Measurements from ENCODE around the gene LPCAT3.

LPCAT3 gene

GRCh38 chr12:7001921-7002591 lies 16.2 kb downstream of the LPCAT3 start:
- no peak for DNase-seq (ENCODE audit: low read depth in 2 of 2)

GRCh38 chr12:6998715-6999451 lies 19.4 kb downstream of the LPCAT3 start:
- DNase-seq (ENCODE audit: low read depth in 2 of 2) = no peak

GRCh38 chr12:6996040-6996441 lies 22.2 kb downstream of the LPCAT3 start:
- no peak for DNase-seq (ENCODE audit: low read depth in 2 of 2)

- no peak for DNase-seq (ENCODE audit: low read depth in 2 of 2)
These were observed 30.2 kb downstream of the LPCAT3 start for GRCh38 chr12:6987956-6988553.

- DNase-seq (ENCODE audit: low read depth in 2 of 2) = no peak
These were observed 35.7 kb downstream of the LPCAT3 start for GRCh38 chr12:6982532-6982931.

GRCh38 chr12:6981152-6982052 lies 36.9 kb downstream of the LPCAT3 start:
- DNase-seq (ENCODE audit: low read depth in 2 of 2) = no peak

GRCh38 chr12:6980740-6981139 lies 37.5 kb downstream of the LPCAT3 start:
- no peak for DNase-seq (ENCODE audit: low read depth in 2 of 2)

- no peak for DNase-seq (ENCODE audit: low read depth in 2 of 2)
These were observed 38.2 kb downstream of the LPCAT3 start for GRCh38 chr12:6980075-6980474.

- no peak for DNase-seq (ENCODE audit: low read depth in 2 of 2)
These were observed 38.8 kb downstream of the LPCAT3 start for GRCh38 chr12:6979453-6979852.

- no peak for DNase-seq (ENCODE audit: low read depth in 2 of 2)
These were observed 39.3 kb downstream of the LPCAT3 start for GRCh38 chr12:6979021-6979420.

GRCh38 chr12:6978611-6979011 lies 39.7 kb downstream of the LPCAT3 start:
- no peak for DNase-seq (ENCODE audit: low read depth in 2 of 2)

GRCh38 chr12:6978188-6978587 lies 40.1 kb downstream of the LPCAT3 start:
- DNase-seq (ENCODE audit: low read depth in 2 of 2) = no peak

GRCh38 chr12:6977653-6978052 lies 40.6 kb downstream of the LPCAT3 start:
- DNase-seq (ENCODE audit: low read depth in 2 of 2) = no peak

GRCh38 chr12:6975297-6976032 lies 42.8 kb downstream of the LPCAT3 start:
- DNase-seq (ENCODE audit: low read depth in 2 of 2) = no peak

- DNase-seq (ENCODE audit: low read depth in 2 of 2) = no peak
These were observed 44.1 kb downstream of the LPCAT3 start for GRCh38 chr12:6974180-6974579.

- DNase-seq (ENCODE audit: low read depth in 2 of 2) = no peak
These were observed 48.2 kb downstream of the LPCAT3 start for GRCh38 chr12:6970096-6970527.

GRCh38 chr12:6968426-6968825 lies 49.9 kb downstream of the LPCAT3 start:
- DNase-seq (ENCODE audit: low read depth in 2 of 2) = no peak

GRCh38 chr12:6967651-6968100 lies 50.6 kb downstream of the LPCAT3 start:
- DNase-seq (ENCODE audit: low read depth in 2 of 2) = no peak

- DNase-seq (ENCODE audit: low read depth in 2 of 2) = no peak
These were observed 51.9 kb downstream of the LPCAT3 start for GRCh38 chr12:6966351-6966750.

- no peak for DNase-seq (ENCODE audit: low read depth in 2 of 2)
These were observed 52.6 kb downstream of the LPCAT3 start for GRCh38 chr12:6965714-6966113.

GRCh38 chr12:6965026-6965661 lies 53.1 kb downstream of the LPCAT3 start:
- peak; percentile 76 to 81 for DNase-seq (ENCODE audit: low read depth in 2 of 2)

Measured in stimulated activated CD4-positive, alpha-beta T cell treated with anti-CD3 and anti-CD28 coated beads, Interleukin-1b, Interleukin-23, amount 100 ng/mL, for 1 hour (primary cell).